Fibroblast of skin of left biceps (primary cell): ENCODE measurements around the gene NRBF2.
"Not testable (repeated sequence)": the region's sequence is repeated elsewhere in the genome, so short reads cannot be mapped to it uniquely, and the experiment has no call there.

Experiments used
- DNase-seq, 2 experiments: peaks; one replicate each; pipeline ENCODE4 v3.0.0-alpha.2; 2013; ENCODE audit warnings: low read depth in 2 of 2

NRBF2 gene

GRCh38 chr10:63116452-63117072 lies 16.6 kb upstream of the NRBF2 start:
- DNase-seq: no peak

DNA sequence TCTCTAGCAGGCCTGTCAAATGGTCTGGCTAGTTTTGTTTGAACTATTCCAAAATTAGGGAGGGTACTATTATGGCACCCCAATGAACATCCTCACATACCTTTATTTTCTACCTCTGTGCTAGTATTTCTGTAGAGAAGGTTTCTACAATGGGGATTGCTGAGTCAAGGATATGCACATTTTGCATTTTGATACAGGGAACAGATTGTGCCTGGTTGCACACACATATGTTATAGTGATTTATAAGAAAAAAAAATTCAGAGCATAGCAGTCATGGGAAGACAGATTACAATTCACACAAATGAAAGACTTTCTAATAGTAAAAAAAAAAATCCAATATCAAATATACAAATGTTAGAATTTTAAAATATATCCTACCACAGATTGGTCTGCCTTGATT lies 14.1 kb upstream of the NRBF2 start:
- DNase-seq: no peak

- DNase-seq: peak; percentile 98
Observed at GRCh38 chr10:63120554-63120953, 12.6 kb upstream of the NRBF2 start.

DNA sequence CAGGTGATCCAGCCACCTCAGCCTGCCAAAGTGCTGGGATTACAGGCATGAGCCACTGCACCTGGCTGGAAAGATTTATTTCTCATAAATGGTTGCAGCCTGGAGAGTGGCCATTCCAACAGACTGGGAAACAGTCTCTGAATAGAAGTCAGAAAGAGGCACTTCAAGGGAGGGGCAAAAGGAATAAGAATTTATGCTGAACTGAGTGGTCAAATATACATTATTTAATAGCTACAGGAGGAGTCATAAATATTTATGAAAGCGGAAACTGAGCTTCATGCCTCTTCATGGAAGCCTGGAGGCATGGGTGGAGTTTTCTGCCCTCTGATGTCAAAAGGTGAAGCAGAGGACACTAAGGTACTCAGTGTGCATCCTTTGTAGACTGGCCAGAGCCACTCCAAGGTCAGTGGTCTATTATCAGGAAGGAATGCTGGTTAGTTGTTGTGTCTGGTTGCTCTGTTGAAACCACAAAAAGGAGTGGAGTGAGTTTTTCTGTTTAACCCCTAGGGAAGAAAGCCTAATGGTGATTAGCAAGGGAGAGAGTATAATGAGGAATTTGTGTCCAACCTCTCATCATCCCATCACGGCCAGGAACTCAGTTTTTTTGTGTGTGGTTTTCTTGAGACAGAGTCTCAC lies 9.3 kb upstream of the NRBF2 start:
- no peak for DNase-seq

DNA sequence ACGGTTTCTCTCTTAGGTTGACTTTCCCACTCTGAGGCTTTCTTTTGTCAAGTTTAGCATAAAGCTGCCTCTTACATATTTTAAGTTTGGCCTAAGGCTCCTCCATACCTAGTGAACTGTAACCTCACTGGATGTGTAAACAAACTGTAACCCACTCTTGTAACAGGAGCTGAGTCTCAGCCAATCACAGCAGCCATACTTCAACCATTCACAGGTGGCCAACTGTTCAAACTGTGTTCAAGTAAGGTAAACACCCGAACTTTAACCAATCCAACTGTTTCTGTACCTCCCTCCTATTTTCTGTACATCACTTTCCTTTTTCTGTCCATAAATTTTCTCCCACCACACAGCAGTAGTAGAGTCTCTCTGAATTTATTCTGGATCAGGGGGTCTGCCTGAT lies 7.7 kb upstream of the NRBF2 start:
- DNase-seq: no peak

GRCh38 chr10:63128443-63128842 lies 4.7 kb upstream of the NRBF2 start:
- DNase-seq: peak in 1 of 2 experiments; percentile 36

- no peak for DNase-seq
Observed at GRCh38 chr10:63129888-63130287, 3.2 kb upstream of the NRBF2 start.

DNA sequence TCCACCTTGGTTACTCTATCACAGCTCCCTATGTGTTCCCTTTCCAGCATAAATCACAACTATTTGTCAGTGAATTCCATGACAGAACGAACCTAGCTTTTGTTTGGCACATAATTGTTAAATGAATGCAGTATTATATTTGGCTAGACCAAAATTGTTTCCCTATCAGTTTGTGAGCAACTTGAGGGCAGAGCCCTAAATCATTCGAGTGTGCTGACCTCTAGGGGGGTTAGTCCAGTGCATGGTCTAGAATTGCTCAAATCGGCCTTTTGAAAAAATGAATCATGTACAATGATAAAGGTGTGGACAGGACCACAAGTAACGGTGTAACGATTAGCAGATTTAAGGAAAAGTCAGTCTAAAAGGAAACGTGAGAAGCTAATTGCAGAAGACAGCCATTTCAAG lies 475 bp upstream of the NRBF2 start:
- no peak for DNase-seq

DNA sequence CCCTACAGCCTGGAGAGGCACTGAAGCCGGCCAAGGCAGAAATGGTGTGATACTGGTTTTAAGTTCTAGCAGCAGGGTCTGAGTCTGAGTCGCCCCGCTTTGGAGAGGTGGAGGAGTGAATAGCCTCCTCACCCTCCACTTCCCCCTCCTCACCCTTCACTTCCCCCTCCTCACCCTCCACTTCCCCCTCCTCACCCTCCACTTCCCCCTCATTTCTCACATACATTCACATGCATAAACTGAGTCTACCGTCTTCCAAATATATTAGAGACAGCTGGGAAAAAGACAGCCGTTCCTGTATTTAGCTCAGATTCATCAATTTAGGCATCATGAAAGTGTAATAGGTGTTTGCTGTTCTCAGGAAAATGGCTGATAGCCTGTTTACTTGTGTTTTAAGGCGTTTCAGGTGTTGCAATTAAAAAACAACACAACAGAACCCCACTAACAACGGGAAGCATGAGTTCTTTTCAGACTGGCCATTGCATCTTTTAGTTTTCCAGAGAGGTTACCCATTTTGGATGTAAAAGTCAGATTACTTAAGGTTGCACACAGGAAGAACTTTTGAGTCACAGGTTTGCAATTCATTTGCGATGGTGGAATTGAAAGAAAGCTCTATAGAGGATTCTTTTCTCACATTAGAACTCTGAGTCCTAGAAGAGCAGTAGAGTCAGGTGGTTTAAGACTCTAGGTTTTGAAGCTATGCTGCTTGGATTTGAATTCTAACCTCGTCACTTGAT lies 861 bp downstream of the NRBF2 start:
- DNase-seq: no peak

DNA sequence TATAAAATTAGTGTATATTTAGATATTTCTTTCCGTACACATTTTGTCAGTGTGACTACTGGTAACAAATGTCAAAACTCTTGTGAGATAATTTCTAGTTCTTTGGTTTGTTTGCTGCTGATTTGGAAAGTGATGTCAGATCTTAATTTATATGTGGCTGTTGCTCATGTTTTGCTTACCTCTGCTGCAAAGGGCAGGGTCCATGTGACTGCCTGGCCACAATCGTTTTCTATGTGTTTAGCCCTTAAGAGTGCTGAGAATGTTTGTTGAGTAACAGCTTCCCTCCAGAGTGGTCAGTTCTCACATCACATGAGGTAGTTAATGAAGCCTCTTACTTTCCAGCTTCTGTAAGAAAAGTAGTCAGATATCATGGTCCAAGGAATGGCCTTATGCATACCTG lies 4.2 kb downstream of the NRBF2 start:
- DNase-seq: no peak

DNA sequence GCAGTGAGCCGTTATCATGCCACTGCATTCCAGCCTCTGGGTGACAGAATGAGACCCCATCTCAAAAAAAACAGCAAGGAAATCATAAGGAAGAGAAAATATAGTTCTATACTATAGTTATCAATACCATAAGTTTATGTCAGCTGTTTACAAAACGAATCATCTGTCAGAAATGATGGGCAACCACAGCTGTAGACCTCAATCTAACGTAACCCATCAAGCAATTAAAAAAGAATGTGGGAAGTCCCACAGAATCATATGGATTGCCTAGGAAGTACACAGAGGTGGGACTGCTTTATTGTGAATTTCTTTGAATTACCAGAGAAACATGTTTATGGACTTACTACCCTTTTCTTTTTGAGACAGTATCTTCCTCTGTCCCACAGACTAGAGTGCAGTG lies 6.9 kb downstream of the NRBF2 start:
- DNase-seq: no peak

GRCh38 chr10:63142136-63142535 lies 9.0 kb downstream of the NRBF2 start:
- DNase-seq: no peak

DNA sequence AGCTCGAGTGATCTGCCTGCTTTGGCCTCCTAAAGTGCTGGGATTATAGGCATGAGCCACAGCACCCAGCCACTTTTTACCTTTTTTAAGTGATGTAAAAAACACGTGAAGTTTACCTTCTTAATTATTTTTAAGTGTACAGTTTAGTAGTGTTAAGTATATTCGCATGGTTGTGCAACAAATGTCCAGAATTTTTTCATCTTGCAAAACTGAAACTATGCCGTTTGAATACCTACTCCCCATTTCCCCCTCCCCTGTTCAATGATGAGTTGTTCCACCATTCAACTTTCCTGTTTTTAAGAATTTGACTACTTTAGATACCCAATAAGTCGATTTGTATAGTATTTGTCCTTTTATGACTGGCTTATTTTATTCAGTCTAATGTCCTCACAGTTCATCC lies 10.9 kb downstream of the NRBF2 start:
- DNase-seq: no peak

- DNase-seq: no peak
Observed at GRCh38 chr10:63145782-63146181, 12.7 kb downstream of the NRBF2 start.

DNA sequence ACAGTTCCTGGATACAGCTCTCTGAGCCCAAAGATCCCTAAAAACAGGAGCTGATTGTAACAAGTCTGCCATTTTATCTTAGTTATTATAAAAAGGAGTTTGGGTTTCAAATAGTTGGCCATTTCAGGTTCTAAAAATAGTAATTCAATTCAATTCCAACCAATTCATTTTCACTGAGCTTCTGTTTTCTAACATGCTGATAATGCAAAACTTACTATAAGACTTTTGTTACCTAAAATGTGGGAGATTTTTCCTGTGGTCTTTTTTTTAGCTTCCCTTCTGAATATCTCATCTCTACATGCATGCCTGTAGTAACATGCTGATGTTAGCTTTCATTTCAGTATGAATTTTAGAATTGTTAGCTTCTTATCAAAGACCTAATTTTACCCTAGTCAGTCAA lies 13.4 kb downstream of the NRBF2 start:
- no peak for DNase-seq

- DNase-seq: no peak
Observed at GRCh38 chr10:63150745-63151144, 17.6 kb downstream of the NRBF2 start.

DNA sequence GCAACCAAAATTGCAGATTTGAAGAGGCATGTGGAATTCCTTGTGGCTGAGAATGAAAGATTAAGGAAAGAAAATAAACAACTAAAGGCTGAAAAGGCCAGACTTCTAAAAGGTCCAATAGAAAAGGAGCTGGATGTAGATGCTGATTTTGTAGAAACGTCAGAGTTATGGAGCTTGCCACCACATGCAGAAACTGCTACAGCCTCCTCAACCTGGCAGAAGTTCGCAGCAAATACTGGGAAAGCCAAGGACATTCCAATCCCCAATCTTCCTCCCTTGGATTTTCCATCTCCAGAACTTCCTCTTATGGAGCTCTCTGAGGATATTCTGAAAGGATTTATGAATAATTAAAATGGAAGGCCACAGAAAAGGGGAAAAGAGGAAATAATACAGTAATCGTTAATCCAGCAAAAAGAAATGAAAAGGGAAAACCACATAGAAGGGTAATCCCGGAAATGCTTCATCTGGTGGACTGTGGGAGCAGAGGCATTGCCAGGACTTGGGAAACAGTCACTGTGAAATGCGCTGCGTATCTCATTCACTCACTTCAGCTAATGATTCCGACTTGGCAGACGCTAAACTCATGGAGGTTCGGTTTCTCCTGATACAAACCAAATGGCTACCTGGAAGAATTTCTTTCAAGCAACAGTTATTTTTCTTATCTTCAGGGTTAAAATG lies 20.9 kb downstream of the NRBF2 start:
- not testable (repeated sequence) for DNase-seq

DNA sequence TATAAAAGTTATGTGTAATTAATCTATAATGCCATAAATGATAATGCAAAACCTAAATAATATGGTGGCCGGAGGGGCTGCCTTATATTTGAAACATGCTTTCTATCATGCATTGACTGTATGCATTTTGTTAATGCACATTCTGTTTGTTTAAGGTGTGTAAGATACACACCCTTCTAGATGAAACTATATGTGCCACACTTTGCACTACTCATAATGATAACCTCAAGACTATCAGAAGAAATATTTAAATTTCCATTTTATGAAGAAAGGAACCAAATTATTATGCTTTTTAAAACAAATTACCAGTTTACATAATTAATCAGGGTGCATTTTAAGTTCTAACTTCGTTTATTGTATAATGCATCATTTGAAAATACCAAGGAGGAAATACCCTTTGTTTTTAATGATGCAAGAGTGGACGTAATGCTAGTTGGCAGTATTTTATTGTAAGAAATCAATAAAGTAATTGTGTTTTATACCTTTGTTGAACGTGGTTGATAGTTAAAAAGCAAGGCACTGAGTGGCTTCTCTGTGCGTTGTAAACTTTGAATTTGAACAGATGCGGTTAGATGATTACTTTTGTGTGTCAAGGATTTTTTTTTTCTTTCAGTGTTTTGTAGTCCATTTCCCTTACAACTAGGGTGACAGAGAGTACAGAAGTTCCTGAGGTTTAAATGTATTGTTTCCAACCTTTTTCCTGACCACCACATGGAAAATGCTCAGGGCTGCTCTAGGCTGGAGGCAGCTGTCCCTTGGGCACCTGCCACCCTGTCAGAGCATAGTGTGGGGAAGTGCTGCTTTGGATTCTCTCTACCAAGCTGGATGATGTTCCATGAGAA lies 21.6 kb downstream of the NRBF2 start:
- DNase-seq: no peak

DNA sequence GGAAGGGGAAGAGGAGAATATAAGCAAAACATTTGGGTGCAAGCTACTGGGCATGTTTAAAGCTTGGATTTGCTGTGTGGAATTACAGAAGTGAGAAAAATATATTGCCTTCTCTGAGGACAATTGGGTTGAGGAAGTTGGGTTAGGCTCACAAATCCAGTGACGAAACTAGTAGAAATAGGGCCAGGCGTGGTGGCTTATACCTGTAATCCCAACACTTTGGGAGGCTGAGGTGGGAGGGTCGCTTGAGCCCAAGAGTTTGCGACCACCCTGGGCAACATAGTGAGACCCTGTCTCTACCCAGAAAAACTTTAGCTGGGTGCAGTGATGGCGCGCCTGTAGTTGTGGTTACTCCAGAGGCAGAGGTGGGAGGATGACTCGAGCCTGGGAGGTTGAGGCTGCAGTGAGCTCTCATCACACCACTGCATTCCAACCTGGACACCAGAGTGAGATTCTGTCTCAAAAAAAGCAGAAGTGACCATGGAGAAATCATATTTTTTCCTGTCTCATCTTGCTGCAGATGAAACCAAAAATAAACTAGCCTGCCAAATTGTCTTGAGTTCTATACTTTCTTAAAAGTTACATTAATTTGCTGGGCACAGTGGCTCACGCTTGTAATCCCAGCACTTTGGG lies 22.4 kb downstream of the NRBF2 start:
- no peak for DNase-seq

DNA sequence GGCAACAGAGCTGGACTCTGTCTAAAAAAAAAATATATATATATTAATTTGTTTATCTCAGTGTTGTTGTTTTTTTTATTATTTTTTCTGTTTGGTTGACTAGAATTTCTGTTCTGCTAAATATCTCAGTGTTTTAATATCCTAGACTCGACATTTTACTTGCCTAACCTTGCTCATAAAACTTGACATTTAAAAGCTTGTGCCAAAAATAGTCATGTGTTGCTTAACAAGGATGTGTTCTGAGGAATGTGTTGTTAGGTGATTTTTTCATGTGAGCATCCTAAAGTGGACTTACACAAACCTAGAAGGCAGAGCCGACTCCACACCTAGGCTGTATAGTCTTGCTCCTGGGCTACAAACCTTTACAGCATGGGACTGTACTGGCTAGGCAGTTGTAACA lies 23.1 kb downstream of the NRBF2 start:
- no peak for DNase-seq
